ENCODE results near the gene NTM. TPM values are rescaled to one million over a fixed set of nuclear protein-coding genes. Genes with fewer than 3 reads are reported as not detected.

NTM gene
- total RNA-seq, 3 donors from 2014 or later = 0.66 to 9.0 (median 1.0) TPM

DNA sequence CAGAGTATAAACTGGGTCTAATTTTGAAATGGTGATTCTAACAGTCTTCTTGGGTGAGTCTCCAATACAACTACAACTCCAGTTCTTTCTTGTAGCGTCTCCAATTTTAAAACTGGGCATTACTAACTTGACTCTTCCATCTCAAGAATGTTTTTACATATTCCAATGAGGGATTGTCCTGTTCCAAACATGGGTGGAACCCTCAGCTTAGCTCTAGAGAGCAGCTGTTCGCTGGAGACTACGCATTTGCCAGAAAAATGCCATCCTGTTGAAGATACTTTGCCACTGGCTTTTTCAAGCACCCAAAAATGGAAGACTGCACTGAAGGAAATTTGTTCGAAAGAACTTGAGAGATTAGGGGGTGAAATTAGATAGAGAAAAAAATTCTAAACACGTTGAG lies 870.0 kb downstream of the NTM start:
- TF ChIP-seq POLR2AphosphoS5 (IDR thresholded peaks at IDR 0.05) (no peak), POLR2A (IDR thresholded peaks at IDR 0.05) (no peak), CTCF (IDR thresholded peaks at IDR 0.05) (no peak)
- no peak overlapping the region for H3K27ac ChIP-seq
- intact Hi-C loops (cut with DNase I; ENCODE audit: low total_unique reads) = no loop called here
- no peak overlapping the region for H3K4me3 ChIP-seq
- H3K4me1 ChIP-seq = no peaks in the 10 kb centered on the region
- H3K9me3 ChIP-seq = no peaks in the 10 kb centered on the region
- H3K27me3 ChIP-seq = no peaks in the 10 kb centered on the region
- no peak for DNase-seq (ENCODE audit: low spot score in 2 of 2)
- H3K36me3 ChIP-seq = no peaks in the 10 kb centered on the region

DNA sequence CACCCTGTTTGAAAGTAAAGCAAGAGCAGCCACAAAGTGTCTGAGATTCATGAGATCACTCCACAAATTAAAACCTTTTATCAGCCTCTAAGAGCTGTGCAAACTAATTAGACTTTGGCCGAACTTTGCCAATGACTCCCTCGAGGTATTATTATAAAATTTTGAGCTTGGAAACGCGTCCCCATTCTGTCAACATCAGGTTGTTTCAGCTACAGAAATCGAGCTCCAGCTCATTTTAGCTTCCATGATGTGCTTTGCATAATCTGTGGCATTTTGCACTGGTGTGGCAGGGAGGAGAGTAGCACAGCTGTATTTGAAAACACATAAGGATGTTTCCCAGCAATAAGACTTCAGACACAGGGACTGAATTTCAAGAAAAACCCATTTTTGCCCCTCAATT lies 872.2 kb downstream of the NTM start:
- intact Hi-C loops (cut with DNase I; ENCODE audit: low total_unique reads) = no loop called here
- DNase-seq (ENCODE audit: low spot score in 2 of 2) = no peak
- no peak overlapping the region for H3K4me3 ChIP-seq

DNA sequence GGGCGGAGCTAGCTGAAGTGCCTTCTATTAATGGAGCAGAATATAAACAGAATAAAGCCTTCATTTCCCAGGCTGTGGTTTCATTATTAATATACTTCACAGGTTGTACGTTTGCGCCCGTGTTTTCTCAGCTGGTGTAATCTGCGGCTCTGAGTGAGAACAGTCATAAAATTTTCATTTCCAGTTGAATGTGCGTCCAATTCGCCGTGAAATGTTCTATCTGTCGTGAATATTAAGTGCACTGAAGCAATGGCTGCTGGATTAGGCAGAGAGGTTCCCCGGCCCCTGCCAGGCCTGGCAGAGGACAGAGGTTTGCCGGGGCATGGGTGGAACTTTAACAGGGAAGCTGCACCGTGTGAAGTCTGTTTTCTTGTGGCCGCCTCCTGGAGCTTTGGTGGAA lies 874.4 kb downstream of the NTM start:
- Histone ChIP-seq H3K27ac (no peak overlapping the region), H3K36me3 (no peaks in the 10 kb centered on the region), H3K9me3 (no peaks in the 10 kb centered on the region), H3K27me3 (no peaks in the 10 kb centered on the region), H3K4me1 (no peaks in the 10 kb centered on the region), H3K4me3 (no peak overlapping the region)
- intact Hi-C loops (cut with DNase I; ENCODE audit: low total_unique reads) = no loop called here
- TF ChIP-seq CTCF (IDR thresholded peaks at IDR 0.05) (no peak), POLR2A (IDR thresholded peaks at IDR 0.05) (no peak), POLR2AphosphoS5 (IDR thresholded peaks at IDR 0.05) (no peak)
- DNase-seq (ENCODE audit: low spot score in 2 of 2) = no peak

More for the DNA sequence above, 872.2 kb downstream of the NTM start:
- no peak for TF ChIP-seq CTCF (IDR thresholded peaks at IDR 0.05)
- no peak for TF ChIP-seq POLR2A (IDR thresholded peaks at IDR 0.05)
- no peak for TF ChIP-seq POLR2AphosphoS5 (IDR thresholded peaks at IDR 0.05)
- Histone ChIP-seq H3K27ac (no peak overlapping the region), H3K9me3 (no peaks in the 10 kb centered on the region), H3K4me1 (no peaks in the 10 kb centered on the region), H3K27me3 (no peaks in the 10 kb centered on the region), H3K36me3 (no peaks in the 10 kb centered on the region)

DNA sequence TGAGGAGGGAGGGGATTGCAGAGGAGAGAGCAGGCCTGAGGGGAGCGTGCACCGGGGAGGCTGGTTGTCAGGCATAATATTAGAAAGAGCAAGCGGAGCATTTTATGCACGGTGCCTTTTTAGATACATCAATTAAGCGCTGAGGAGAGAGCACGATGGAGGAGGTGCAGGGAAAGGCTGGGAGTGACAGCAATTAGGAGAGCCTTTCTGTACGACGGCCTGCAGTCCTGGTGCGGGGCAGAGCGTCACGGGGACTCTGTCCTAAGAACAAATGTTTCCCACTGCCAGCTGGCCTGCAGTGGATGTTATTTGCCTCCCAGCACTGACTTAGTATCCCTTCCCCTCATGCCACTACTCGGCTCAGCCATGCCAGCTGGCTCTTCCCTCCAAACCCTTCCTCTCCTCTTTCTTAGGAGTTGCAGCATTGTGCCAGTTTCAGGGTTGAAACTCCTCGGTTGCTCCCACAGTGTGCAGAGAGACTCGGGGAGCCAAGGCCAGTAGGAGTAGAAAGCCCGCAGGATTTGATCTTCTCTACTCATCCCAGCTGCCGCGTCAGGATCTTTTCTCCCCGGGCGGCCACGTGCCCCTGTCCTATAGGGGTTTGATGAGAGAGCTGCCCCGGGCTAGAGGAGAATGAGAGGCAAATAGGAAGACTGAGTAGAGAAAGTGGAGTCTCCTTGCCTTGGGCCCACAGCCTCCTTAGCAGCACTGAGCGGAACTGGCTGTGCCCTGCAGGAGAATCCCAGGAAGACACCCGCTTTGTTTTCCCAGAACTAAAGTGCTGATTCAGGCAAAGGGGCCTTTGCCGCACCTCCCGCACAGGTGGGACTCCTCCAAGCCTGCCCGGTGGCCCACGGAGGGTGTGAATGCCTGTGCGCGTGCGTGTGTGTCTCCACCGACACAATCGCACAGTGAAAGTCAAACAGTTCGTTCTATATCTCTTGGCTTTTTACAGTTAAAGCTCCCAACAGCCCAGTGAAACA lies 875.3 kb downstream of the NTM start:
- DNase-seq (ENCODE audit: low spot score in 2 of 2) = no peak
- no peaks in the 10 kb centered on the region for H3K27me3 ChIP-seq
- intact Hi-C loops (cut with DNase I; ENCODE audit: low total_unique reads) = no loop called here
- TF ChIP-seq CTCF (IDR thresholded peaks at IDR 0.05) = no peak
- no peak for TF ChIP-seq POLR2A (IDR thresholded peaks at IDR 0.05)
- H3K36me3 ChIP-seq = no peaks in the 10 kb centered on the region
- H3K4me3 ChIP-seq = no peak overlapping the region
- peaks cover 0 to under 1% of the 10 kb centered on the region in 2 donors for H3K9me3 ChIP-seq
- no peak overlapping the region for H3K27ac ChIP-seq
- no peaks in the 10 kb centered on the region for H3K4me1 ChIP-seq

GRCh38 chr11:132248580-132248979 lies 878.2 kb downstream of the NTM start:
- no peak overlapping the region for H3K27ac ChIP-seq
- TF ChIP-seq CTCF (IDR thresholded peaks at IDR 0.05) = no peak
- no peak for TF ChIP-seq POLR2AphosphoS5 (IDR thresholded peaks at IDR 0.05)
- DNase-seq (ENCODE audit: low spot score in 2 of 2) = no peak

More at GRCh38 chr11:132248580-132248979, 878.2 kb downstream of the NTM start:
- H3K36me3 ChIP-seq = no peaks in the 10 kb centered on the region
- no peaks in the 10 kb centered on the region for H3K4me1 ChIP-seq
- peaks cover 0 to 6% of the 10 kb centered on the region in 2 donors for H3K9me3 ChIP-seq
- H3K27me3 ChIP-seq = no peaks in the 10 kb centered on the region
- no peak overlapping the region for H3K4me3 ChIP-seq
- intact Hi-C loops (cut with DNase I; ENCODE audit: low total_unique reads) = no loop called here

All from breast epithelium (tissue), 4 donors.